ENCODE data around the gene PHRF1. TPM values are rescaled to one million over a fixed set of nuclear protein-coding genes. Genes with fewer than 3 reads are reported as not detected.
"Not testable (repeated sequence)": the region's sequence is repeated elsewhere in the genome, so short reads cannot be mapped to it uniquely, and the experiment has no call there.

Gene PHRF1
- total and polyA plus RNA-seq, 2 experiments from 2014 or later: 25.6 to 26.9 TPM

DNA sequence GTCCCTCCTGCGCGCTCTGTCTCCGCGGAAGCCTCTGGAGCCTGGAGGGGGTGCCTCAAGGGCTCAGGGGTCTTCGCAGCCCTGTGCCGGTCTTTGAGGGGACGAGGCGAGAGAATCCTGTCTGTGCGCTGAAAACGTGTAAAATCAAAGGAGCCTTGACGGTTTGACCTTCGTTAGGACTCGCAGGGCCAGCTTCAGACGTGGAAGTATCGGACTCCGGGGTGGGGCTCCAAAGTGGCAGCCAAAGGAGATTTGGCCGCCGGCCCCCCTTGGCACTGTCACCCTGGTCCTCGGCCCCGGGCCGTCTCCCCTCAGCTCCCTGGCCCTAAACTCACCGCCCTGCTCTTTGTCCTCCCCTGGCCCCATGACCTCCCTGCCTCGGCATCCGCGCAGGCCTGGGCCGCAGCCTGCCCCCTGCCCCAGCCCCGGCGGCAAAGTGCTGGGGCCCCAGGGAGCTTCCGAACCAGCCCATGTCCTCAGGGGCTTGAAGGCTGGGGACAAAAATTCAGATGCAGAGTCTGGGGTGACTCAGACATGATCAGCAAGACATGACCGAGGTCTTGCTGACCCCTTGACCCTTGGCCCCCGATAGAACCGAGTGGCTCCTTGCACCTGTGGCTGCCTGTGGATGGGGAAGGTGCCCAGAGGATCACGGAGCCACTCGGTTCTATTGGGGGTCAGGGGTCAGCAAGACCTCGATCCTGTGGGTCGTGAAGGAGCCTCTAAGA is 6.9 kb upstream of the PHRF1 start:
- Histone ChIP-seq H4K20me1 (ENCODE audit: insufficient read depth, poor library complexity, severe bottlenecking) (no peaks in the 10 kb centered on the region), H3K9me3 (ENCODE audit: low read depth) (no peaks in the 10 kb centered on the region), H3K27me3 (no peaks in the 10 kb centered on the region), H3K4me2 (peak overlapping the region; percentile 99), H3K9me2 (replicated peaks; ENCODE audit: insufficient read depth) (no peaks in the 10 kb centered on the region), H3K4me3 (peak overlapping the region; percentile 64), H3K27ac (peak overlapping the region; percentile 81), H3K4me1 (ENCODE audit: insufficient read depth) (peaks cover 22% of the 10 kb centered on the region), H3K79me2 (no peaks in the 10 kb centered on the region), H3K36me3 (replicated peaks; ENCODE audit: insufficient read depth, low read depth) (no peaks in the 10 kb centered on the region), H2AFZ (no peak overlapping the region)
- WGBS (ENCODE audit: low lambda C conversion rate, missing lambda C conversion rate): 58% methylated on average over 35 of the region's 36 CpGs
- peak; percentile 14 for DNase-seq (ENCODE audit: low spot score)
- TF ChIP-seq, protein P1, sequence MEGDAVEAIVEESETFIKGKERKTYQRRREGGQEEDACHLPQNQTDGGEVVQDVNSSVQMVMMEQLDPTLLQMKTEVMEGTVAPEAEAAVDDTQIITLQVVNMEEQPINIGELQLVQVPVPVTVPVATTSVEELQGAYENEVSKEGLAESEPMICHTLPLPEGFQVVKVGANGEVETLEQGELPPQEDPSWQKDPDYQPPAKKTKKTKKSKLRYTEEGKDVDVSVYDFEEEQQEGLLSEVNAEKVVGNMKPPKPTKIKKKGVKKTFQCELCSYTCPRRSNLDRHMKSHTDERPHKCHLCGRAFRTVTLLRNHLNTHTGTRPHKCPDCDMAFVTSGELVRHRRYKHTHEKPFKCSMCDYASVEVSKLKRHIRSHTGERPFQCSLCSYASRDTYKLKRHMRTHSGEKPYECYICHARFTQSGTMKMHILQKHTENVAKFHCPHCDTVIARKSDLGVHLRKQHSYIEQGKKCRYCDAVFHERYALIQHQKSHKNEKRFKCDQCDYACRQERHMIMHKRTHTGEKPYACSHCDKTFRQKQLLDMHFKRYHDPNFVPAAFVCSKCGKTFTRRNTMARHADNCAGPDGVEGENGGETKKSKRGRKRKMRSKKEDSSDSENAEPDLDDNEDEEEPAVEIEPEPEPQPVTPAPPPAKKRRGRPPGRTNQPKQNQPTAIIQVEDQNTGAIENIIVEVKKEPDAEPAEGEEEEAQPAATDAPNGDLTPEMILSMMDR (IDR thresholded peaks at IDR 0.05; ENCODE audit: poor library complexity): no peak
- TF ChIP-seq EZH2phosphoT487 (IDR thresholded peaks at IDR 0.05; ENCODE audit: low read depth, severe bottlenecking, unreplicated experiment): no peak
- no peak for TF ChIP-seq EZH2 (IDR thresholded peaks at IDR 0.05; ENCODE audit: borderline replicate concordance)

DNA sequence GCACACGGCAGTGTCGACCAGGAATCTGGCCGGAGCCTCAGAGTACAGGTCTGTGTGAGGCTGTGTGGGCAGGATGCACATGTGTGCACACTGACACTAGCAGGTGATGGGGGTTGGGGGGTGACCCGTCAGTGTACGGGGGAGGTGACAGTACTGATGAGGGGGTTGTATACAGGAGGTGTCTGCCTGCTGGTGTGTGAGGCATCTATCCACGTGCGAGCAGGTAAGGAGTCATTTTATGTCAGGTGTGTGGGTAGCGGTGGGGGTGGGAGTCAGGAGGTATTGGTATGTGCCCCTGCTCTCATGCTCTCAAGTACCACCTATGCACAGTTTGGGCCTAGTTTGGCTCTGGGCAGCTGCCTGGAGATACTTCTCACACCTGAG is 4.5 kb upstream of the PHRF1 start:
- 62% methylated on average over 8 of the region's 8 CpGs for WGBS (ENCODE audit: low lambda C conversion rate, missing lambda C conversion rate)
- TF ChIP-seq EZH2 (IDR thresholded peaks at IDR 0.05; ENCODE audit: borderline replicate concordance) (no peak), EZH2phosphoT487 (IDR thresholded peaks at IDR 0.05; ENCODE audit: low read depth, severe bottlenecking, unreplicated experiment) (no peak)
- TF ChIP-seq, protein P1 (IDR thresholded peaks at IDR 0.05; ENCODE audit: poor library complexity): no peak
- no peak overlapping the region for H3K4me2 ChIP-seq

DNA sequence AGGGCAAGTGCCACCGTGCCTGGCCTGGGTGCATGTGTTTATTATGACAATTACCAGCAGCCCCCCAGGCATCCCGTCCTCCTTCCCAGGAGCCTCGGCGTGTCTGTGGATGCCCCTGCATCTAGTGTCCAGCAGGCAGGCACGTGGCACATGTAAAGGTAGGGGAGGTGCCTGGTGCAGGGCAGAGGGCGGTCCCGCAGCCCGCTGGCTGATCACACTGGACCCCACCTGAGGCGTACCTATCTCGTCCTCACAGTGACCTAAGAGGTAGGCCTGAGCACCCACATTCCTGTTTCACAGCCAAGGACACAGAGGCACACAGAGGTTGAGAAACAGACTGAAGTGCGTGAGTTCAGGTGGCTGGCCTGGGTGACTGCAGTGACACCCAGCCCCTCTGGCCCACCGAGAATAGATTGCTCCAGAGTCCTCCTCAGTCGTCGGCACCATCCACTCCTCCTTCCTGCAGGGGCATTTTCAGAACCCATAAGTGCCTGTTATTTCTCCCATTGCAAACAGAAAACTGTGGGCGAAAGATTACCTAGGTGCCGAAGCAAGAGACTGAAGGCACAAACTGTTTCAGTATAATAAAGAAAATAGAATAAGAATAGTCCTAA is 3.0 kb upstream of the PHRF1 start:
- Histone ChIP-seq H3K79me2 (peaks cover 15% of the 10 kb centered on the region), H4K20me1 (ENCODE audit: insufficient read depth, poor library complexity, severe bottlenecking) (peaks cover 12% of the 10 kb centered on the region), H3K27me3 (no peaks in the 10 kb centered on the region), H3K4me2 (peak overlapping the region; percentile 99), H3K9me3 (ENCODE audit: low read depth) (no peaks in the 10 kb centered on the region), H3K4me3 (no peak overlapping the region), H3K9me2 (replicated peaks; ENCODE audit: insufficient read depth) (no peaks in the 10 kb centered on the region), H3K36me3 (replicated peaks; ENCODE audit: insufficient read depth, low read depth) (no peaks in the 10 kb centered on the region), H3K27ac (no peak overlapping the region), H2AFZ (no peak overlapping the region), H3K4me1 (ENCODE audit: insufficient read depth) (peaks cover 34% of the 10 kb centered on the region)
- WGBS (ENCODE audit: low lambda C conversion rate, missing lambda C conversion rate): 91% methylated on average over 16 of the region's 16 CpGs
- no peak for TF ChIP-seq EZH2 (IDR thresholded peaks at IDR 0.05; ENCODE audit: borderline replicate concordance)
- TF ChIP-seq, protein P1 (IDR thresholded peaks at IDR 0.05; ENCODE audit: poor library complexity): no peak
- no peak for TF ChIP-seq EZH2phosphoT487 (IDR thresholded peaks at IDR 0.05; ENCODE audit: low read depth, severe bottlenecking, unreplicated experiment)
- DNase-seq (ENCODE audit: low spot score): no peak

More for the DNA sequence above, 4.5 kb upstream of the PHRF1 start:
- no peaks in the 10 kb centered on the region for H3K36me3 ChIP-seq (replicated peaks; ENCODE audit: insufficient read depth, low read depth)
- no peaks in the 10 kb centered on the region for H3K27me3 ChIP-seq
- no peaks in the 10 kb centered on the region for H3K9me3 ChIP-seq (ENCODE audit: low read depth)
- H3K9me2 ChIP-seq (replicated peaks; ENCODE audit: insufficient read depth): no peaks in the 10 kb centered on the region
- H3K4me3 ChIP-seq: no peak overlapping the region
- H3K4me1 ChIP-seq (ENCODE audit: insufficient read depth): peaks cover 30% of the 10 kb centered on the region
- no peaks in the 10 kb centered on the region for H4K20me1 ChIP-seq (ENCODE audit: insufficient read depth, poor library complexity, severe bottlenecking)
- peaks cover under 1% of the 10 kb centered on the region for H3K79me2 ChIP-seq
- no peak overlapping the region for H3K27ac ChIP-seq
- no peak for DNase-seq (ENCODE audit: low spot score)
- H2AFZ ChIP-seq: no peak overlapping the region

- not testable (repeated sequence) for DNase-seq (ENCODE audit: low spot score)
Observed at GRCh38 chr11:574031-574570, 2.2 kb upstream of the PHRF1 start.

More at GRCh38 chr11:574031-574570, 2.2 kb upstream of the PHRF1 start:
- Histone ChIP-seq H4K20me1 (ENCODE audit: insufficient read depth, poor library complexity, severe bottlenecking) (peaks cover 20% of the 10 kb centered on the region), H3K4me1 (ENCODE audit: insufficient read depth) (peaks cover 40% of the 10 kb centered on the region), H3K79me2 (peaks cover 24% of the 10 kb centered on the region), H3K4me2 (peak overlapping the region; percentile 99)
- not testable (repeated sequence) for H3K36me3 ChIP-seq (replicated peaks; ENCODE audit: insufficient read depth, low read depth); H3K4me3 ChIP-seq; H2AFZ ChIP-seq; H3K27me3 ChIP-seq; H3K9me3 ChIP-seq (ENCODE audit: low read depth); H3K27ac ChIP-seq; H3K9me2 ChIP-seq (replicated peaks; ENCODE audit: insufficient read depth)
- 38% methylated on average over 14 of the region's 14 CpGs for WGBS (ENCODE audit: low lambda C conversion rate, missing lambda C conversion rate)

Data from hepatocyte (in vitro differentiated cells).